ENCODE data around the gene ANK2. TPM values are rescaled to one million over a fixed set of nuclear protein-coding genes. Genes with fewer than 3 reads are reported as not detected.

ANK2 gene
- total RNA-seq, 4 donors from 2014 or later, result 13.7 to 47.4 (median 30.5) TPM

DNA sequence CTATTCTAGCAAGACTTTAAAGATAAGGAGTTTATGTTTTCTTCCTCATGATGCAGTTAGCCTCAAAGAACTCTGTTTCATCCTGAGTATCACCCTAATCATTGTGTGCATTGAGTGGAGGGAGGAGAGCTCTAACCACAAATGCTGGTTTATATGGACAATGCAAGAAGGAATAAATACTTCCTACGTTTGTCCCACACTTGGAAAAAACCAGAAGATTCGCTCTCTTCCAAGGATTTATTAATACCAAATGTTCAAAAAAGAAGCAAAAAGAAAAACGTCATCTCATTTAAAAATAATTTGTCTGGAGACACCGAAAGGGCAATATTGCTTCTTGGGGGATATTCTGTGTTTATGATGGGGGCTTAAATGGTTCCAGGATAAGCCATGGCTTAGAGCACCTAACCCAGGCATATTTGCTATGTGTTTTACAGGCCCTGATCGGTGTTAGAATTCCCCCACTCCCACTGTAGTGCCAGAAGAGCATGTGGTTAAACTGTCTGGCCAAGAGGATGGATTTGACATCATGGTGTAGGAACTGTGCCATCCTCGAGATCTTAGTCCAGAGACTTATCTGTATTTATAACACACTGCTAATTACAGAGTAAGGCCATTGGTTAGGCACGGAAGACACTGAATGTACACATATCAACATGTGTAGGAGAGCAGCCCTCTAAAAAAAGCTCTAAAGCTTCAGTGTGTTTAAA is 227.2 kb downstream of the ANK2 start:
- H3K9me3 ChIP-seq, result no peaks in the 10 kb centered on the region
- no peak for DNase-seq
- no peaks in the 10 kb centered on the region for H3K36me3 ChIP-seq
- intact Hi-C loops (cut with DNase I; ENCODE audit: low total_unique reads) (no loop called here), in situ Hi-C loops (cut with MboI; ENCODE audit: low pct_ligation_motif_present in 1 of 4, low pct_unique_long_range_greater_than_20kb in 1 of 4, low sequenced_read_pairs in 3 of 4) (no loop called here)
- 56 to 61% methylated on average over 7 of the region's 7 CpGs for WGBS, 2 donors (ENCODE audit: low coverage in 1 of 2)
- H3K4me1 ChIP-seq, result no peaks in the 10 kb centered on the region
- no peaks in the 10 kb centered on the region for H3K27me3 ChIP-seq
- no peak overlapping the region for H3K27ac ChIP-seq
- H3K4me3 ChIP-seq, result no peak overlapping the region
- TF ChIP-seq POLR2A (IDR thresholded peaks at IDR 0.05) (no peak), EP300 (IDR thresholded peaks at IDR 0.05; ENCODE audit: low read depth) (no peak), POLR2AphosphoS5 (IDR thresholded peaks at IDR 0.05) (no peak)
- TF ChIP-seq, protein P1, sequence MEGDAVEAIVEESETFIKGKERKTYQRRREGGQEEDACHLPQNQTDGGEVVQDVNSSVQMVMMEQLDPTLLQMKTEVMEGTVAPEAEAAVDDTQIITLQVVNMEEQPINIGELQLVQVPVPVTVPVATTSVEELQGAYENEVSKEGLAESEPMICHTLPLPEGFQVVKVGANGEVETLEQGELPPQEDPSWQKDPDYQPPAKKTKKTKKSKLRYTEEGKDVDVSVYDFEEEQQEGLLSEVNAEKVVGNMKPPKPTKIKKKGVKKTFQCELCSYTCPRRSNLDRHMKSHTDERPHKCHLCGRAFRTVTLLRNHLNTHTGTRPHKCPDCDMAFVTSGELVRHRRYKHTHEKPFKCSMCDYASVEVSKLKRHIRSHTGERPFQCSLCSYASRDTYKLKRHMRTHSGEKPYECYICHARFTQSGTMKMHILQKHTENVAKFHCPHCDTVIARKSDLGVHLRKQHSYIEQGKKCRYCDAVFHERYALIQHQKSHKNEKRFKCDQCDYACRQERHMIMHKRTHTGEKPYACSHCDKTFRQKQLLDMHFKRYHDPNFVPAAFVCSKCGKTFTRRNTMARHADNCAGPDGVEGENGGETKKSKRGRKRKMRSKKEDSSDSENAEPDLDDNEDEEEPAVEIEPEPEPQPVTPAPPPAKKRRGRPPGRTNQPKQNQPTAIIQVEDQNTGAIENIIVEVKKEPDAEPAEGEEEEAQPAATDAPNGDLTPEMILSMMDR (IDR thresholded peaks at IDR 0.05), result no peak

GRCh38 chr4:113278324-113278934 is 229.0 kb downstream of the ANK2 start:
- Histone ChIP-seq H3K36me3 (no peaks in the 10 kb centered on the region), H3K27me3 (no peaks in the 10 kb centered on the region), H3K9me3 (no peaks in the 10 kb centered on the region), H3K4me3 (no peak overlapping the region), H3K27ac (no peak overlapping the region), H3K4me1 (no peaks in the 10 kb centered on the region)
- in situ Hi-C loops (cut with MboI; ENCODE audit: low pct_ligation_motif_present in 1 of 4, low pct_unique_long_range_greater_than_20kb in 1 of 4, low sequenced_read_pairs in 3 of 4) (no loop called here), intact Hi-C loops (cut with DNase I; ENCODE audit: low total_unique reads) (no loop called here)
- peak; percentile 57 for DNase-seq
- WGBS, 2 donors (ENCODE audit: low coverage in 1 of 2), result 28 to 34% methylated on average over 8 of the region's 8 CpGs
- TF ChIP-seq POLR2AphosphoS5 (IDR thresholded peaks at IDR 0.05) (no peak), EP300 (IDR thresholded peaks at IDR 0.05; ENCODE audit: low read depth) (no peak), POLR2A (IDR thresholded peaks at IDR 0.05) (no peak)
- TF ChIP-seq, protein P1 (IDR thresholded peaks at IDR 0.05), result peak; percentile 44 to 69 (median 58)

DNA sequence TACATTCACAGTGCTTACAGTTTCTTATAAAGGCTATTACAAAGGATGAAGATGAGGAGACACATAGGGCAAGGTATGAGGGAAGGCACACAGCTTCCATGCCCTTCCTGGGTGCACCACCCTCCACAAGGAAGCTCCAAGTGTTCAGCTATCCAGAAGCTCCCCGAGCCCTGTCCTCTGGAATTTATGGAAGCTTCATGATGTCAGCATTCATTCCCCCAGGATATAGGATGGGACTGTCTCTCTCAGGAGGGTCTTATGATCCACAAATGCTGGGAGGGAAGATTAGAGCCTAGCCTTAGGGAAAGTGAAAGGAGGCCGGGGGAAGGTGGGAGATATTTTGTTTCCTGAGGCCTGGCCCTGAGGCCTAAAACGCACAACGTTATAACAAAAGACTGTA is 236.0 kb downstream of the ANK2 start:
- 80 to 92% methylated on average over 3 to 4 of the region's 4 CpGs for WGBS, 2 donors (ENCODE audit: low coverage in 1 of 2)
- no peak for DNase-seq
- intact Hi-C loops (cut with DNase I; ENCODE audit: low total_unique reads), result no loop called here
- TF ChIP-seq POLR2AphosphoS5 (IDR thresholded peaks at IDR 0.05) (no peak), EP300 (IDR thresholded peaks at IDR 0.05; ENCODE audit: low read depth) (no peak), POLR2A (IDR thresholded peaks at IDR 0.05) (no peak)
- TF ChIP-seq, protein P1 (IDR thresholded peaks at IDR 0.05), result no peak
- Histone ChIP-seq H3K4me3 (no peak overlapping the region), H3K9me3 (no peaks in the 10 kb centered on the region), H3K27me3 (no peaks in the 10 kb centered on the region), H3K36me3 (no peaks in the 10 kb centered on the region), H3K4me1 (peaks cover 0 to 3% (median 0%) of the 10 kb centered on the region in 4 donors), H3K27ac (no peak overlapping the region)
- in situ Hi-C loops (cut with MboI; ENCODE audit: low pct_ligation_motif_present in 1 of 4, low pct_unique_long_range_greater_than_20kb in 1 of 4, low sequenced_read_pairs in 3 of 4), result no loop called here

DNA sequence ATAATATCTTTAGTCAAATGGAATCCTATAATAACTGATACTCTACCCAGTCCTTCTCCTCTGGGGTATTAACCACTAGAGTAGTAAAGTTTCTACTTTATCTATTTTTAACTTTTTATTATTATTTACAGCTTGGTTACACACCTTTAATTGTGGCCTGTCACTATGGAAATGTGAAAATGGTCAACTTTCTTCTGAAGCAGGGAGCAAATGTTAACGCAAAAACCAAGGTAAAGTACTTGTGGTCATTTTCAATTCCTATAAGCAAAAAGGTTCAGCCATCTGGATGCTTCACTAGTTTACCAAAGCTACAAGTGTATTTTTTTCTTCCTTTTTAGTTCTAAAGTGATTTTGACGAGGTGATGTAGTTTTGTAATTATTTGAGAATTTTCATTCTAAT is 238.8 kb downstream of the ANK2 start:
- no peak for DNase-seq
- Histone ChIP-seq H3K36me3 (no peaks in the 10 kb centered on the region), H3K9me3 (no peaks in the 10 kb centered on the region), H3K27ac (no peak overlapping the region), H3K4me1 (peaks cover 0 to 15% (median 0%) of the 10 kb centered on the region in 4 donors), H3K4me3 (no peak overlapping the region), H3K27me3 (no peaks in the 10 kb centered on the region)
- TF ChIP-seq, protein P1 (IDR thresholded peaks at IDR 0.05), result no peak
- TF ChIP-seq POLR2A (IDR thresholded peaks at IDR 0.05), result no peak
- no peak for TF ChIP-seq POLR2AphosphoS5 (IDR thresholded peaks at IDR 0.05)
- no peak for TF ChIP-seq EP300 (IDR thresholded peaks at IDR 0.05; ENCODE audit: low read depth)
- 72 to 83% methylated on average over 2 of the region's 2 CpGs for WGBS, 2 donors (ENCODE audit: low coverage in 1 of 2)
- in situ Hi-C loops (cut with MboI; ENCODE audit: low pct_ligation_motif_present in 1 of 4, low pct_unique_long_range_greater_than_20kb in 1 of 4, low sequenced_read_pairs in 3 of 4) (no loop called here), intact Hi-C loops (cut with DNase I; ENCODE audit: low total_unique reads) (no loop called here)
